BE2C (cell line): ENCODE measurements around the gene SFI1.
"Not testable (repeated sequence)": the region's sequence is repeated elsewhere in the genome, so short reads cannot be mapped to it uniquely, and the experiment has no call there.

Experiments
- DNase-seq: peaks from one replicate; pipeline ENCODE4 v3.0.0-alpha.2; 2020
- H3K27me3 ChIP-seq: fragments of 250-450 bp; sonication (Bioruptor Pico); 2 replicates; pipeline ENCODE4 v1.5.1; 2020; ENCODE audit warnings: mild to moderate bottlenecking
- H3K36me3 ChIP-seq: fragments of 250-450 bp; sonication (Bioruptor Pico); 2 replicates; pipeline ENCODE4 v1.5.1; 2020; ENCODE audit warnings: mild to moderate bottlenecking
- H3K4me1 ChIP-seq: fragments of 250-450 bp; sonication (Bioruptor Pico); 2 replicates; pipeline ENCODE4 v1.5.1; 2020
- H3K4me3 ChIP-seq: 2 replicates; pipeline ENCODE4 v1.5.1; 2011; ENCODE audit warnings: low read depth, low read length
- H3K9me3 ChIP-seq: fragments of 250-450 bp; sonication (Bioruptor Pico); 2 replicates; pipeline ENCODE4 v1.5.1; 2020
- TF ChIP-seq, protein P1 (sequence below): IDR thresholded peaks from 2 replicates; pipeline ENCODE4 v1.5.1; 2012; ENCODE audit warnings: mild to moderate bottlenecking, low read depth, low read length

SFI1 gene

DNA sequence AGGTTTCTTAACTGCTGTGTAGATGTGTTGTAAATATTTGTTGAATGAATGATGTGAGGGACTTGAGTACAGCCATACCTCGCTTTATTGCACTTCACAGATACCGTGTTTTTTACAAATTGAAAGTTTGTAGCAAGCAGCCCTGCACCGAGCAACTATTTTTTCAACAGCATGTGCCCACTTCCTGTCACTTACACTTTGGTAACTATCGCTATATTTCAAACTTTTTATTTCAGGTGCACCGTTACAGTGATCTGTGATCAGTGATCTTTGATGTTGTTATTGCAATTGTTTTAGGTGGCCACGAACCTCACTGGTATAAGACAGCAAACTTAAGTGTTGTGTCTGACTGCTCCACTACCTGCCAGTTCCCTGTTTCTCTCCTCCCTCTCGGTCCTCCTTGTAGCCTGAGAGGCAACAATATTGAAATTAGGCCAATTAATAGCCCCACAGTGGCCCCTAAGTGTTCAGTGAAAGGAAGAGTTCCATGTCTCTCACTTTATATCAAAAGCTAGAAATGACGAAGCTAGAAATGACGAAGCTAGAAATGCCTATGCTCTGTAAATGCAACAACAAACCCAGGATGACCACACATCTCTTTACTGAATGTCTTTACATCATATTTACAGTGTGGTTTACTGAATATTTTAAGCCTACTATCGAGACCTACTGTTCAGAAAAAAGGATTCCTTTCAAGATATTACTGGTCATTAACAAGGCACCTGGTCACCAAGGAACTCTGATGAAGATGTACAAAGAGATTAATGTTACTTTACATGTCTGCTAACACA lies 1.0 kb downstream of the SFI1 start:
- no peaks in the 10 kb centered on the region for H3K9me3 ChIP-seq
- DNase-seq: no peak
- no peaks in the 10 kb centered on the region for H3K27me3 ChIP-seq
- H3K4me1 ChIP-seq: no peaks in the 10 kb centered on the region
- H3K4me3 ChIP-seq: peak overlapping the region; percentile 94
- no peaks in the 10 kb centered on the region for H3K36me3 ChIP-seq
- TF ChIP-seq, protein P1, sequence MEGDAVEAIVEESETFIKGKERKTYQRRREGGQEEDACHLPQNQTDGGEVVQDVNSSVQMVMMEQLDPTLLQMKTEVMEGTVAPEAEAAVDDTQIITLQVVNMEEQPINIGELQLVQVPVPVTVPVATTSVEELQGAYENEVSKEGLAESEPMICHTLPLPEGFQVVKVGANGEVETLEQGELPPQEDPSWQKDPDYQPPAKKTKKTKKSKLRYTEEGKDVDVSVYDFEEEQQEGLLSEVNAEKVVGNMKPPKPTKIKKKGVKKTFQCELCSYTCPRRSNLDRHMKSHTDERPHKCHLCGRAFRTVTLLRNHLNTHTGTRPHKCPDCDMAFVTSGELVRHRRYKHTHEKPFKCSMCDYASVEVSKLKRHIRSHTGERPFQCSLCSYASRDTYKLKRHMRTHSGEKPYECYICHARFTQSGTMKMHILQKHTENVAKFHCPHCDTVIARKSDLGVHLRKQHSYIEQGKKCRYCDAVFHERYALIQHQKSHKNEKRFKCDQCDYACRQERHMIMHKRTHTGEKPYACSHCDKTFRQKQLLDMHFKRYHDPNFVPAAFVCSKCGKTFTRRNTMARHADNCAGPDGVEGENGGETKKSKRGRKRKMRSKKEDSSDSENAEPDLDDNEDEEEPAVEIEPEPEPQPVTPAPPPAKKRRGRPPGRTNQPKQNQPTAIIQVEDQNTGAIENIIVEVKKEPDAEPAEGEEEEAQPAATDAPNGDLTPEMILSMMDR: no peak

DNA sequence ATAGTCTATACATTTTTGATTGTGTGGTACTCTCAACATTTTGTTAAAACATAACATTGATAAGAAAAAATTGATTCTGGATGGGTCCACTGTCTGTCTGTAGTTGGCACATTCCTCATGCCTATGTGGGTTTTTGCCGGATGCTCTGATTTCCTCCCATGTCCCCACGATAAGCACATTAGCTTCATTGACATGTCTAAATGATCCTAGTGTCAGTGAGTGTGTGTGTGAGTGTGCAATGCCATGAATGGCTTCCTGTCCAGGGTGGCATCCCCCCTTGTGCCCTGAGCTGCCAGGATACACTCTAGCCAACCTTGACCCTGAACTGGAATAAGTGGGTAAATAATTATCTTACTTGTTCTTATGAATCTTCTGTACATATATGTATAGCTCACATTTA lies 5.4 kb downstream of the SFI1 start:
- no peak overlapping the region for H3K4me3 ChIP-seq
- H3K4me1 ChIP-seq: no peaks in the 10 kb centered on the region
- TF ChIP-seq, protein P1: no peak
- no peaks in the 10 kb centered on the region for H3K27me3 ChIP-seq
- H3K36me3 ChIP-seq: no peaks in the 10 kb centered on the region
- H3K9me3 ChIP-seq: no peaks in the 10 kb centered on the region
- no peak for DNase-seq

DNA sequence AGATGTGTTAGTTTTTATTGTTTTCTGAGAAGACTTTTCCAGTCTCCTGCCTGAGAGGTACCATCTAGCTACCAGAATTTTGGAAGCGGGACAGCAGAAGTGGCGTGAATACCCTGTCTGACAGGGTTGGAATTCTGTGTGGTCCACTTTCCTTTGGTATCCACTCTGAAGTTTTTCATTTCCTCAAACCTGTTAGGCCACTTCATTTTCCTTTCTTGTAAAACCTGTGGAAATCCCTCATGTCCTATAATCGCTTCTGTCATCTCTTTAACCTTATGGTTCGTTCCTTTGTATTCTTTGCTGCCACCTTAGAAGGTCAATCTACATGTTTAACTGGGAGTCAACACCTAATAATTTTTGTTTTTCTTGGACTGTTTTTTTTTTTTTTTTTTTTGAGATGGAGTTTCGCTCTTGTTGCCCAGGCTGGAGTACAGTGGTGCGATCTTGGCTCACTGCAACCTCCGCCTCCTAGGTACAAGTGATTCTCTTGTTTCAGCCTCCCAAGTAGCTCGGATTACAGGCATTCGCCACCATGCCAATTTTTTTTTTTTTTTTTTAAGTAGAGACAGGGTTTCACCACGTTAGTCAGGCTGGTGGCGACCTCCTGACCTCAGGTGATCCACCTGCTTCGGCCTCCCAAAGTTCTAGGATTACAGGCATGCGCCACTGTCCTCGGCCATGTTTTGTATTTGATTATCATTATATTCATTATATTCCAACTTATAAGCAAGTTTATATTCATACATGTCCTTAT lies 7.1 kb downstream of the SFI1 start:
- Histone ChIP-seq H3K4me3 (no peak overlapping the region), H3K4me1 (no peaks in the 10 kb centered on the region), H3K9me3 (no peaks in the 10 kb centered on the region), H3K27me3 (no peaks in the 10 kb centered on the region), H3K36me3 (no peaks in the 10 kb centered on the region)
- DNase-seq: no peak
- TF ChIP-seq, protein P1: no peak

DNA sequence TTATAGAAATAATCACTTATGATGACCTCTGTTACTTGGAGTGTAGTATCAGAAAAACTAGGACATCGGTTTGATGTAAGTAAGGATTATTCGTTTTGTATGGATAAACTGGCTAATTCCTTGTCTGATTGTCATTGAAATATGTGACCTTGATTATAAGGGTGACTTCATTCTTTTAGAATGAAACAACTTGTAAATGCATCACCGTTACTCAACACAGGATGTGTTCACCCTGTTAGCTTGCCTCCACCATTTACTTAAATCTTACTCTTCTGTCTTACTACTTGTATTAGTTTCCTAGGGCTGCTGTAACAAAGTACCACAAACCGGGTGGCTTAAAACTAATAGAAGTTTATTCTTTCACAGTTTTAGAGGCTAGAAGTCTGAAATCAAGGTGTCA lies 7.9 kb downstream of the SFI1 start:
- DNase-seq: no peak
- TF ChIP-seq, protein P1: no peak
- no peaks in the 10 kb centered on the region for H3K9me3 ChIP-seq
- H3K27me3 ChIP-seq: no peaks in the 10 kb centered on the region
- no peaks in the 10 kb centered on the region for H3K4me1 ChIP-seq
- no peak overlapping the region for H3K4me3 ChIP-seq
- H3K36me3 ChIP-seq: peaks cover 3% of the 10 kb centered on the region; the same call in 1 of the 2 replicates

DNA sequence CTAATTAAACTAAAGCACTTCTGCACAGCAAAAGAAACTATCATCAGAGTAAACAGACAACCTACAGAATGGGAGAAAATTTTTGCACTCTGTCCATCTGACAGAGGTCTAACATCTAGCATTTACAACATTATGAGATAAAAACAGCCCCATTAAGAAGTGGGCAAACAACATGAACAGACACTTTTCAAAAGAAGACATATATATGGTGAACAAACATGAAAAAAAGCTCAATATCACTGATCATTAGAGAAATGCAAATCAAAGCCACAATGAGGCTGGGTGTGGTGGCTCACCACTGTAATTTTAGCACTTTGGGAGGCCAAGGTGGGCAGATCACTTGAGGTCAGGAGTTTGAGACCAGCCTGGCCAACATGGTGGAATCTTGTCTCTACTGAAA lies 11.2 kb downstream of the SFI1 start:
- not testable (repeated sequence) for H3K9me3 ChIP-seq, DNase-seq, H3K4me1 ChIP-seq, H3K36me3 ChIP-seq, H3K27me3 ChIP-seq, H3K4me3 ChIP-seq

DNA sequence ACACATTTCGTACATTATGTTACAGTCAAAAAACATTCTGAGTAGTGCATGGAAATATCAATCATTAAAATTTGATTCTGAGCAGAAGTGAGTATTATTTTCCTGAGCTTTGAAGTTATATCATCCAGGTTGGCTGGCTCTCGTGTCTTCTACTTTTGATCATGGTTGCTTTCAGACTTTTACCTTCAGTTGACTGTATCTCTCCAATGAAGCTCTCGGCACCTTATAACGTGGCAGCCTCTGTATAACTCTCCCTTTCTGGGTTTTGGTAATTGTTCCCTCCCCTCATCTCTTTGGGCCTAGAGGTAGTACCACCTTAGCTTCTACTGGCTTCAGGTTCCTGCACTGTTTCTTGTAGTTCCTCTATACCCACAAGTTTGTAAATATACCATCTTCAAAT lies 12.2 kb downstream of the SFI1 start:
- Histone ChIP-seq H3K27me3 (no peaks in the 10 kb centered on the region), H3K9me3 (no peaks in the 10 kb centered on the region), H3K36me3 (peaks cover 11% of the 10 kb centered on the region), H3K4me1 (no peaks in the 10 kb centered on the region), H3K4me3 (no peak overlapping the region)
- TF ChIP-seq, protein P1: no peak
- DNase-seq: no peak
